Suppressor macrophage treated with lipopolysaccharide for 4 hours (primary cell): ENCODE measurements around the gene ACOT9.
"Not testable (repeated sequence)": the region's sequence is repeated elsewhere in the genome, so short reads cannot be mapped to it uniquely, and the experiment has no call there.

ENCODE experiments used
- DNase-seq: peaks from one replicate; pipeline ENCODE4 v3.0.0-alpha.2; 2020

ACOT9 gene

DNA sequence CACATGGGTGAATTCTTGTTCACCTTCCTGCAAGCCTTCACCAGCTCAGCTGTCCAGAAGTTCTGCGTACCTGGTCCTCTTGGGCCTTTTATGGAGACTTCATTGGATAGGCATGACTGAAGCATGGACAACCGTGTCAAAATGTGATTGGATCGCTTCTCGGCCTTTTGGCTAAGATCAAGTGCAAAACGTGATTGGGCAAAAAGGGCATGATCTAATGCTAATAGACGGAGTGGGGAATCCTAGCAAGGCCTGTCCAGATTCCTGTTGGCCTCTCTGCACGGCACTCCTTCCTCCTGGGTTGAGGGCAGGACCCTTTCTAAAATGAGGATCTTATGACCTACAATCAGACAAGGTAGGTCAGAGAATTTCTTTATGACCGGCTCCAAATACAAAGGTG is 50.9 kb downstream of the ACOT9 start:
- DNase-seq, result no peak

DNA sequence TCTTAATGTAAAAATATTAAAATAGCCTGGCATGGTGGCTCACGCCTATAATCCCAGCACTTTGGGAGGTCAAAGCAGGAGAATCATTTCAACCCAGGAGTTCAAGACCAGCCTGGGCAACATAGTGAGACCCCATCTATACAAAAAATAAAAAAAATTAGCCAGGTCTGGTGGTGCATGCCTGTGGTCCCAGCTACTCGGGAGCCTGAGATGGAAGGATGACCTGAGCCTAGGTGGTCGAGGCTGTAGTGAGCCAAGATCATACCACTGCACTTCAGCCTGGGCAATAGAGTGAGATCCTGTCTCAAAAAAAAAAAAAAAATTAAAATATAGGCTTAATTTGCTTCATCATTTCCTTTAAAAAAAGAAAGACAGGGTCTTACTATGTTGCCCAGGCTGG is 66.6 kb downstream of the ACOT9 start:
- DNase-seq, result not testable (repeated sequence)

DNA sequence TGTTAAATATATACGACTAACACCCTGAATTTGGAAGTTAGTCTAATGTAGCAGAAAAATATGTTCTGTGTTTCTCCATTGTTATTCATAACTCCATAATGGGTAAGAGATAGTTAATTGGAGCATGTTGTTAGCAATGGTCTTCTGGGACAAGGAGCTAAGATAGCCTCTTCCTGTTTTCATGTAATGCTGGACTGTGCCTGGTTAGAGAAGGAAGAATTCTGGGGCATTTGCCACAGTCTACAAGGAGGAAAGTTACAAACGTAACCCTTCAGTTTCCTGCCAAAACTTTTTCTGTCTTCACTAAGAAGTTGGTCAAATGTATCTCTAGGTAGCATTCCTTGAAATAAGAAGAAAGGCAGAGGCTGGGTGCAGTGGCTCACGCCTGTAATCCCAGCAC is 70.0 kb downstream of the ACOT9 start:
- no peak for DNase-seq

DNA sequence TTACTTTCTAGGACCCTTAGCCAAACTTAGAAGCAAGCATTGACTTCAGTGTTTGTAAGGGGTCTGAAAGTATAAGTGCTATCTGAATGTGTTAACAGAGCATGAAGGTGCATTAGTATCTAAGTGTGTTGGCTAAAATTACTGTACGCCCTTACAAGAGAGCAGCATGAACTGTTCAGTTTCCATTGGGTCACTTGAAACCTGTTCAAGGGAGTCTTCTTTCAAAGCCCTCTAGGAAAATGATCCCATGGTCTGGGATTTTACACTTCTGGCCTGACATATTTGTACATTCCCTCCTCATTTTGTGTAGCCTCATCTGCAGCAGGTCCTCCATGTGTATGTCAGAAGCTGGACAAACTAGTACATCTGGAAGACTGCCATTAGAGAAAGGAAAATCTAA is 72.5 kb downstream of the ACOT9 start:
- no peak for DNase-seq

DNA sequence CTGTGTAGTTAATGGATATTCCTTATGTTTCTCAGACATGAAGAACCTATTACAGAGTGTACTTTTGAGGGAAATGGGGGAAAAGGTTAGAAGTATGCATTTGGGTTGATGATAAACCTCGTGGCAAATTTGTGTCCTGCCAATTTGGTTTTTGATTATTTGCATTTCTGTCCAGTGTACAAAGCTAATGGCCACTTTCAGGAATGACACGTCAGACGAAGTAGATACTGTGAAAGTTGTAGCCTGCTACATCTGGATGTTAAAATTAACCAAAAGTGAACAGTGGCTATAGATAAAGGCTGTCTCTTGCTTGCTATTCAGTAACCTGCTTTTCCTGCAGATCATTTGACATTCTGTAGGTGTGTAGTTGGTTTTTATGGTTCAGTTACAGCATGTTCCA is 74.7 kb downstream of the ACOT9 start:
- DNase-seq, result no peak

DNA sequence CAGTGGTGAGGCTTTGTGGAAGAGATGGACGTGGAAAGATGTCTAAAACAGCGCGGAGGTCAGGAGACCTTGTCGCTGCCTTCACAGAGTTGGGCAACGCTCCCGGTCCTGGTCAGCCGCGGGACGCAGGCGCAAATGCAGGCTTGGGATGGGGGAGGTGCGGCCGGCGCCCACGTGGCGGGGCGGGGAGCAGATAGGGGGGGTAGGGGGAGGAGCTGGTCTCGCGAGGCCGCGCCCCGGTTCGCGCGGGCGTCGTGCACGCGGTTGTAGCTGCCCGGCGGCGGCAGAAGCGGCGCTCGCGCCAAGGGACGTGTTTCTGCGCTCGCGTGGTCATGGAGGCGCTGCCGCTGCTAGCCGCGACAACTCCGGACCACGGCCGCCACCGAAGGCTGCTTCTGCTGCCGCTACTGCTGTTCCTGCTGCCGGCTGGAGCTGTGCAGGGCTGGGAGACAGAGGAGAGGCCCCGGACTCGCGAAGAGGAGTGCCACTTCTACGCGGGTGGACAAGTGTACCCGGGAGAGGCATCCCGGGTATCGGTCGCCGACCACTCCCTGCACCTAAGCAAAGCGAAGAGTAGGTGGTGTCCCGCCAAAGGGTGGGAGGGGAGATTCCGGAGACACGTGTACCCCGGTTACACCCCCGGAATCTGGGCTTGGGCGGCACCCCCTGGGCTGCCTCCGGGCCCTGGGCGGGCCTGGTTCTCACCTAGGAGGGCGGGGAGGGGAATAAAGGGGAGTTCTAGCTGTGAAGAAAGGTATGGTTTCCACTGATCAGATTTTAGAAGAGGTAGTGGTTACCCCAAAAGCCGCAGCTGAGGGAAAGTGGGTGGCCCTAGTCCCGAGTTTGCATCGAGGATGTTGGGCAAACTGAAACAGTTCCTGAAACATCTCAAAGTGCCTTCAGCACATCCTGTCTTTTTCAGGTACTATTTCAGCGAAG is 75.6 kb downstream of the ACOT9 start, which contains the start of gene PRDX4:
Gene PRDX4 (plus strand): TSS at position 255 of the 939 bp plus-strand sequence. CDS start 78 bp downstream, at position 333.
- peak; percentile 93 for DNase-seq

DNA sequence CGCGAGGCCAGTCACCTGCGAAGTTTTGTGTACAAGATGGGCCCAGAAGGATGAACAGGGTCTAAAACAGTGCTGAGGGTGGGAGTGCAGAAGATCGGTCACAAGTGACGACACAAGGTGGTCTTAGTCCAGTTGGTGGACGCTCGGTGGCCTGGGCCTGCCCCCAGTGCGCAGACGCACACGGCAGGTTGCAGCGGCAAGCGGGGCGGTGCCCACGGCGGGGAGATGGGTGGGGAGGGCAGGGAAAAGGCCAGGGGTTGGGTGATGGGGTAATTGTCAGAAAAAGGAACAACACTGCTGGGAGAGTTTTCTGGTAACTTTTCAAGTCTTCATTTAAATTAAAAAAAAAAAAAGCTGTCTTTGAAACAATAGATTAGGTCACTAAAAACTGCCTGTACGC is 76.8 kb downstream of the ACOT9 start:
- peak; percentile 12 for DNase-seq

DNA sequence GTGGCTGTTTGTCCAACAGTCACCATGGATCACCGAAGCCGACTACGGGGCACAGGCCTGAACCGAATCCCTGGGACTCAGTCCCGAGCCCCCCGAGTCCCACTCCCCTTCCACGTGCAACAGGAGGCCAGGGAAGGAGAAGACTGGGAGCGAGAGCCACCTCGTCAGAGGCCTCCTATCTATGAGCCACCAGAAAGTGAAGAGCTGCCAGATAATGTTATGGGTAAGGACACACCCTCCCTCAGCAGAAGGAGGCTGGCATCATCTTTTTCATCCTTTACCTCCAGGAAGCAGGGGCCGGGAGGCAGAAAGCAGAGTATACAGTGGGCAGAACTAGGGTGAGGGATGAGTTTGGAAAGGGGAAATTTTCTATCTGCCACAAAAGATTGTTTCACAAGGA is 78.6 kb downstream of the ACOT9 start:
- DNase-seq, result no peak

DNA sequence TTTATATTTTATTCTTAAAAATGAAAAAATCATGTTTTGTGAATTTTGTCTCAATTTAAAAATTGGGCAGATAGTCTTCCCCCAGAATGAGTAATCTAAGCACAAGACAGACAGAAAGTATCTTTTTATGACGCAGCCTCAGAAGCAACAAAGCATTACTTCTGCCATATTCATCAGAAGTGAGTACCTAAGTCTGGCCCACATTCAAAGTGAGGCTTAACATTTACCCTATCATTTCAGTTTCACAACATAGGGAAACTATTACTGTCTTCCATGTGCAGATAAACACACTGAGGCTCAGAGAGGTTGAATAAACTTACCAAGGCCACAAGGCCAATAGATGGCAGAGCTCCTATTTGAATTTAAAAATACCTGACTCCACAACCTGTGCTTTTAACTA is 80.2 kb downstream of the ACOT9 start:
- DNase-seq, result peak; percentile 1

DNA sequence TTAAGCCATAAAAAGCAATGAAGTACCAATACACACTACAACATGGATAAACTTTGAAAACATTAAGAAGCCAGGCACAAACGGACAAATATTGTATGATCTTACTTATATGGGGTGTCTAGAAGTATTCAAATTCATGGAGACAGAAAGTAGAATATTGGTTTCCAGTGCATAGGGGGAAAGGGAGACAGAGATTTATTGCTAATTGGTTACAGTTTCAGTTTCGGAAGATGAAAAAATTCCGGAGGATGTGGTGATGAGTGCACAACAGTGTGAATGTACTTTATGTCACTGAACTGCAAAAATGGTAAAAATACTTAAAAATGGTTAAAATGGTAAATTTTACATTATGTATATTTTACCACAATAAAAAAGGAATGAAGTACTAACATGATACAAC is 80.9 kb downstream of the ACOT9 start:
- DNase-seq, result peak; percentile 58

DNA sequence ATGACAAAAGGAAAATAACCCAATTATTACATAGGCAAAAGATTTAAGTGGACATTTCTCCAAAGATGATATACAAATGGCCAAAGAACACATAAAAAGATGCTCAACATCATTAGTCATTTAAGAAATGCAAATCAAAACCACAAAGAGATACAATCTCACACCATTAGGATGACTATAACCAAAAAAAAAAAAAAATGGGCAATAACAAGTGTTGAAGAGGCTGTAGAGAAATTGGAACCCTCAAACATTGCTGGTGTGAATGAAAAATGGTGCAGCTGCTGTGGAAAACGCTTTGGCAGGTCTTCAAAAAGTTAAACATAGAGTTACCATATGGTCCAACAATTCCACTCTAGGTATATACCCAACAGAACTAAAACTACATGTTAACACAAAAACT is 81.4 kb downstream of the ACOT9 start:
- no peak for DNase-seq

DNA sequence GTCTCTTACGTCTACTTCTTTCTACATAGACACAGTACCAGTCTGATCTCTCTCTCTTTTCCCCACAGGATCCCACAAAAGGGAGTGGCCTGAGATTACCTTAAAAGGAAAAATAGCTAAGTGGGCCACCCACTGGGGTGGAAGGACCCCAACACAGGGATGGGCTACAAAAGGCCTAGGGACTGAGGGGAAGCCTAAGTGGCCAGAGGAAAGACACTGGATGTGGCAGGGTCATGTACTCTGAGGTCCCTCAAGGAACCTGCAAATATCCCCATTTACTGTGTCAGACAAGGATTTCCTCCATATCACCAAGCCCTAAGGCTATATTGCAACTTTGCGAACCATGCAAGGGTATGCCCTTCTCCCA is 82.3 kb downstream of the ACOT9 start:
- DNase-seq, result no peak

DNA sequence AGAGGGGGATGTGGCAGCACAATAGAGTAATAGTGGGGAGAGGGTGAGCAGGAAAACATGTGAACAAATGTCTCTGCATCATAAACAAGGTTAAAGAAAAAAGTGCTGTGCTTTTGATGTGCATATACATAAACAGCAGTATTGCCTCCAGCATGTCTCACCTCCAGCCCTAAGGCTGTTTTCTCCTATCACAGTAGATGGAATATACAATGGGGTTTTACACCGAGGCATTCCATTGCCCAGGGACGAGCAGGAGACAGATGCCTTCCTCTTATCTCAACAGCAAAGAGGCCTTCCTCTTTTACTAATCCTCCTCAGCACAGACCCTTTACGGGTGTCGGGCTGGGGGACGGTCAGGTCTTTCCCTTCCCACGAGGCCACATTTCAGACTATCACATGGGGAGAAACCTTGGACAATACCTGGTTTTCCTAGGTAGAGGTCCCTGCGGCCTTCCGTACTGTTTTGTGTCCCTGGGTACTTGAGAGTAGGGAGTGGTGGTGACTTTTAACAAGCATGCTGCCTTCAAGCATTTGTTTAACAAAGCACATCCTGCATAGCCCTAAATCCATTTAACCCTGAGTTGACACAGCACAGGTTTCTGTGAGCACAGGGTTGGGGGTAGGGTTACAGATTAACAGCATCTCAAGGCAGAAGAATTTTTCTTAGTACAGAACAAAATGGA is 82.9 kb downstream of the ACOT9 start:
- not testable (repeated sequence) for DNase-seq

DNA sequence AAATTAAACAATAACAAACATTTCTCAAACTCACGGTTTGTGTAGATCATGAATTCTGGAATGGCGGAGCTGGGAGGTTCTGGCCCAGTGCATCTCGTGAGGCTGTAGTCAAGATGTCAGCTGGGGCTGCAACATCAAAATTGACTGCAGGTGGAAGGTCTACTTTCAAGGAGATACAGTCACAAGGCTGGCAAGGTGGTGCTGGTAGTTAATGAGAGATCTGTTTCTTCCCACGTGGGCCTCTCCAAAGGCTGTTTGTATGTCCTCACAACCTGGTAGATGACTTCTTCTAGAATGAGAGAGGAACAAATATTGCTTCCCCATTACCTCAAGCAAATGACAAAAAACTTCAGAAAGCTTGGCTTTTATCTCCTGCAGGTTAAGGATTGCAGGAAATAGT is 83.7 kb downstream of the ACOT9 start:
- no peak for DNase-seq

DNA sequence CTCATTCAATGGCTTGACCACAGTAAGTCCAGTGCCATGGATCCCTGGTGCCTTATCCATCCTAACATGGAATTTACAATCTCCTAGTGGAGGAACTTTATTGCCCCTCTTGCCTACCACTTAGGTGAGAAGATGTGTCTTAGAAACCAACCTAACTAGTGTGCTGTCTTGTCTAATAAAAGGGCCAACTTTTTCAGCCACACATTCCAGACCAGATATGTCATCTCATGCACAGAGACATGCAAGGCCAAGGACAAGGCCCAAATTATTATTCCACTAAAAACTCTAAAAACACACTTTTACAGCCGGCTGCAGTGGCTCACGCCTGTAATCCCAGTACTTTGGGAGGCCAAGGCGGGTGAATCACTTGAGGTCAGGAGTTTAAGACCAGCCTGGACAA is 86.4 kb downstream of the ACOT9 start:
- no peak for DNase-seq

DNA sequence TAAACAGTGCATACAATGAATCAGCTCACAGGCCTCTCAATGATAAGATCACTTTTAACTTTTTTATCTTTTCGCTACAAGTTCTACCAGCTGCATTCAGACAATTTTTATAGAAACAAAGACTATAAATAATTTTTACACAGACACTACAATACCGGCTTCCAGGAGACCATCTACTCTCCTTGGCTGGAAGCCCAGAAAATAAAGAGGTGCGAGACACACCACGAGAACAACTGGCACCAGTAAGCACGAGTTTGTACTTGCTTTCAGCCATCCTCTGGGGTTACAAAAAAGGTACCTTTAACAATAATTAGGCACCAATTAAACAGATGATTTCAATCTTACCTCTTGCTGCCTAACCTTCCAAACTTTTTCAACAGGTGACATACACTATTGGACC is 87.0 kb downstream of the ACOT9 start:
- DNase-seq, result no peak
